AG08396 (cell line): ENCODE results near the gene MPHOSPH9.
"Not testable (repeated sequence)": the region's sequence is repeated elsewhere in the genome, so short reads cannot be mapped to it uniquely, and the experiment has no call there.

ENCODE experiments used
- DNase-seq: peaks from one replicate; pipeline ENCODE4 v3.0.0; 2012; ENCODE audit warnings: low spot score, mixed read lengths

The MPHOSPH9 gene

GRCh38 chr12:123225443-123225842 lies 7.5 kb downstream of the MPHOSPH9 start:
- DNase-seq: no peak

- no peak for DNase-seq
These were observed 9.7 kb downstream of the MPHOSPH9 start for GRCh38 chr12:123223241-123223668.

- DNase-seq: not testable (repeated sequence)
These were observed 25.1 kb downstream of the MPHOSPH9 start for GRCh38 chr12:123207815-123208214.

GRCh38 chr12:123206794-123207193 lies 26.1 kb downstream of the MPHOSPH9 start:
- not testable (repeated sequence) for DNase-seq

GRCh38 chr12:123200414-123200813 lies 32.5 kb downstream of the MPHOSPH9 start:
- no peak for DNase-seq

- no peak for DNase-seq
These were observed 33.0 kb downstream of the MPHOSPH9 start for GRCh38 chr12:123199936-123200335.

GRCh38 chr12:123187637-123188036 lies 45.3 kb downstream of the MPHOSPH9 start:
- DNase-seq: no peak

GRCh38 chr12:123180171-123180570 lies 52.8 kb downstream of the MPHOSPH9 start:
- no peak for DNase-seq

- no peak for DNase-seq
These were observed 61.0 kb downstream of the MPHOSPH9 start for GRCh38 chr12:123171967-123172366.

- no peak for DNase-seq
These were observed 65.6 kb downstream of the MPHOSPH9 start for GRCh38 chr12:123167329-123167728.

GRCh38 chr12:123165537-123165936 lies 67.4 kb downstream of the MPHOSPH9 start:
- DNase-seq: no peak

GRCh38 chr12:123164710-123165261 lies 68.2 kb downstream of the MPHOSPH9 start:
- DNase-seq: no peak

GRCh38 chr12:123164222-123164621 lies 68.7 kb downstream of the MPHOSPH9 start:
- no peak for DNase-seq

GRCh38 chr12:123163227-123163626 lies 69.7 kb downstream of the MPHOSPH9 start:
- DNase-seq: no peak

- DNase-seq: no peak
These were observed 72.0 kb downstream of the MPHOSPH9 start for GRCh38 chr12:123160801-123161487.

- no peak for DNase-seq
These were observed 79.0 kb downstream of the MPHOSPH9 start for GRCh38 chr12:123153906-123154305.

- no peak for DNase-seq
These were observed 80.1 kb downstream of the MPHOSPH9 start for GRCh38 chr12:123152833-123153232.

GRCh38 chr12:123151457-123152454 lies 81.2 kb downstream of the MPHOSPH9 start:
- DNase-seq: peak; percentile 52

- DNase-seq: peak; percentile 91
These were observed 82.0 kb downstream of the MPHOSPH9 start, which contains the start of gene PITPNM2 for GRCh38 chr12:123150744-123151456. TSS of gene PITPNM2 (minus strand) at chr12:123151090. CDS start at chr12:123034590, 116,500 bp downstream.

GRCh38 chr12:123150275-123150743 lies 82.6 kb downstream of the MPHOSPH9 start:
- no peak for DNase-seq

GRCh38 chr12:123149501-123150274 lies 83.3 kb downstream of the MPHOSPH9 start:
- no peak for DNase-seq
